SK-N-SH treated with all-trans-retinoic acid at 6 μM for 48 hours (cell line): ENCODE results near the gene PTH1R.

ENCODE experiments used
- ATAC-seq: fragments of 200-7000 bp; cut with Tn5 transposase; 3 replicates; pipeline ENCODE4 v1.9.1; 2020; ENCODE audit warnings: mild to moderate bottlenecking, moderate library complexity
- ARNTL ChIP-seq: fragments of 450-650 bp; formaldehyde crosslinking; IDR thresholded peaks from 2 replicates; pipeline ENCODE4 v1.5.0; 2020; ENCODE audit warnings: low read depth, mild to moderate bottlenecking, moderate library complexity, borderline replicate concordance
- BACH2 ChIP-seq: fragments of 250-450 bp; sonication (Bioruptor Pico); IDR thresholded peaks from 2 replicates; pipeline ENCODE4 v1.9.0; 2021; ENCODE audit warnings: mild to moderate bottlenecking, borderline replicate concordance
- CREB5 ChIP-seq: fragments of 250-450 bp; sonication (Bioruptor Pico); IDR thresholded peaks from 2 replicates; pipeline ENCODE4 v1.5.1; 2020; ENCODE audit warnings: low read depth, mild to moderate bottlenecking, moderate library complexity
- CSDC2 ChIP-seq: fragments of 250-450 bp; sonication (Bioruptor Pico); IDR thresholded peaks from 2 replicates; pipeline ENCODE4 v1.5.0; 2020; ENCODE audit warnings: mild to moderate bottlenecking, moderate library complexity
- CSRNP3 ChIP-seq: fragments of 250-450 bp; sonication (Bioruptor Pico); IDR thresholded peaks from 2 replicates; pipeline ENCODE4 v1.5.1; 2021; ENCODE audit warnings: mild to moderate bottlenecking, moderate library complexity
- ESRRG ChIP-seq: fragments of 250-450 bp; sonication (Bioruptor Pico); IDR thresholded peaks from 2 replicates; pipeline ENCODE4 v1.6.1; 2021; ENCODE audit warnings: mild to moderate bottlenecking
- OSR1 ChIP-seq: fragments of 250-450 bp; sonication (Bioruptor Pico); IDR thresholded peaks from 2 replicates; pipeline ENCODE4 v1.8.0; 2022; ENCODE audit warnings: moderate library complexity, mild to moderate bottlenecking, inconsistent platforms
- POU6F1 ChIP-seq: fragments of 250-450 bp; sonication (Bioruptor Pico); IDR thresholded peaks from 2 replicates; pipeline ENCODE4 v1.8.0; 2021; ENCODE audit warnings: low read depth, mild to moderate bottlenecking, moderate library complexity, borderline replicate concordance
- PPARA ChIP-seq: fragments of 250-450 bp; sonication (Bioruptor Pico); IDR thresholded peaks from 2 replicates; pipeline ENCODE4 v1.5.0; 2020; ENCODE audit warnings: mild to moderate bottlenecking, borderline replicate concordance
- RARB ChIP-seq: fragments of 250-450 bp; sonication (Bioruptor Pico); IDR thresholded peaks from 2 replicates; pipeline ENCODE4 v1.8.0; 2021; ENCODE audit warnings: mild to moderate bottlenecking, moderate library complexity
- TCF4 ChIP-seq: fragments of 250-450 bp; sonication (Bioruptor Pico); IDR thresholded peaks from 2 replicates; pipeline ENCODE4 v1.8.0; 2021; ENCODE audit warnings: mild to moderate bottlenecking, moderate library complexity, borderline replicate concordance
- TOX ChIP-seq: fragments of 250-450 bp; sonication (Bioruptor Pico); IDR thresholded peaks from 2 replicates; pipeline ENCODE4 v1.8.0; 2021; ENCODE audit warnings: mild to moderate bottlenecking, moderate library complexity, borderline replicate concordance
- ZC3H10 ChIP-seq: fragments of 250-450 bp; sonication (Bioruptor Pico); IDR thresholded peaks from 2 replicates; pipeline ENCODE4 v1.5.1; 2021; ENCODE audit warnings: mild to moderate bottlenecking, moderate library complexity
- ZFP3 ChIP-seq: fragments of 250-450 bp; sonication (Bioruptor Pico); IDR thresholded peaks from 2 replicates; pipeline ENCODE4 v1.5.0; 2020; ENCODE audit warnings: mild to moderate bottlenecking, moderate library complexity
- ZFP30 ChIP-seq: fragments of 450-650 bp; formaldehyde crosslinking; IDR thresholded peaks from 2 replicates; pipeline ENCODE4 v1.5.0; 2022; ENCODE audit warnings: mild to moderate bottlenecking, moderate library complexity
- ZNF565 ChIP-seq: fragments of 450-650 bp; formaldehyde crosslinking; conservative IDR thresholded peaks from 2 replicates; pipeline ENCODE4 v1.5.0; 2020; ENCODE audit warnings: low read depth, mild to moderate bottlenecking, moderate library complexity
- ZNF8 ChIP-seq: fragments of 450-650 bp; formaldehyde crosslinking; IDR thresholded peaks from 2 replicates; pipeline ENCODE4 v1.5.0; 2020; ENCODE audit warnings: mild to moderate bottlenecking, moderate library complexity
- TF ChIP-seq, protein P1 (sequence below): fragments of 250-450 bp; sonication (Bioruptor Pico); IDR thresholded peaks from 2 replicates; pipeline ENCODE4 v1.8.0; 2020; ENCODE audit warnings: mild to moderate bottlenecking, moderate library complexity, borderline replicate concordance
- TF ChIP-seq, protein P2 (sequence below): fragments of 250-450 bp; sonication (Bioruptor Pico); IDR thresholded peaks from 2 replicates; pipeline ENCODE4 v1.5.0; 2020; ENCODE audit warnings: mild to moderate bottlenecking, moderate library complexity

PTH1R gene

DNA sequence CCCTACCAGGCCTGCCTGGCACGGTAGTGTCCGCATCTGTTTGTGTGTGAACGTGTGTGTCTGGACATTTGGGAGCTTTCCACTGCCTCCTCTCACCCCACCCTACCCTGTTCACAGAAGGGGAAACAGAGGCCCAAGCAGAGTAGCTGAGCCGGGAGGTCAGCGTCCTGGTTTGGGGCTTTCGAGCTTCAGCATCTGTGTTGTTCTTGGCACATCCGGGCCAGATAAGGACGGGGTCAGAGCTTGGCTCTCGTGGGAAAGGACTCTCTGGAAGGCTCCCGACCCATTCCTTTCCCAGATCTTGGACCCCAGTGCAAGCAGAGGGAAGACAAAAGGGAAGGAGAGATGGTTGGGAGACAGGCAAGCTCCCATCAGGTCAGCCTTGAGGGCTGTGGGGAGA, 6.3 kb upstream of the PTH1R start:
- no peak for TF ChIP-seq OSR1 (CRISPR knock-in tag)
- TF ChIP-seq, protein P1, sequence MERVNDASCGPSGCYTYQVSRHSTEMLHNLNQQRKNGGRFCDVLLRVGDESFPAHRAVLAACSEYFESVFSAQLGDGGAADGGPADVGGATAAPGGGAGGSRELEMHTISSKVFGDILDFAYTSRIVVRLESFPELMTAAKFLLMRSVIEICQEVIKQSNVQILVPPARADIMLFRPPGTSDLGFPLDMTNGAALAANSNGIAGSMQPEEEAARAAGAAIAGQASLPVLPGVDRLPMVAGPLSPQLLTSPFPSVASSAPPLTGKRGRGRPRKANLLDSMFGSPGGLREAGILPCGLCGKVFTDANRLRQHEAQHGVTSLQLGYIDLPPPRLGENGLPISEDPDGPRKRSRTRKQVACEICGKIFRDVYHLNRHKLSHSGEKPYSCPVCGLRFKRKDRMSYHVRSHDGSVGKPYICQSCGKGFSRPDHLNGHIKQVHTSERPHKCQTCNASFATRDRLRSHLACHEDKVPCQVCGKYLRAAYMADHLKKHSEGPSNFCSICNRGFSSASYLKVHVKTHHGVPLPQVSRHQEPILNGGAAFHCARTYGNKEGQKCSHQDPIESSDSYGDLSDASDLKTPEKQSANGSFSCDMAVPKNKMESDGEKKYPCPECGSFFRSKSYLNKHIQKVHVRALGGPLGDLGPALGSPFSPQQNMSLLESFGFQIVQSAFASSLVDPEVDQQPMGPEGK (CRISPR knock-in tag) = no peak
- ATAC-seq = no peak

DNA sequence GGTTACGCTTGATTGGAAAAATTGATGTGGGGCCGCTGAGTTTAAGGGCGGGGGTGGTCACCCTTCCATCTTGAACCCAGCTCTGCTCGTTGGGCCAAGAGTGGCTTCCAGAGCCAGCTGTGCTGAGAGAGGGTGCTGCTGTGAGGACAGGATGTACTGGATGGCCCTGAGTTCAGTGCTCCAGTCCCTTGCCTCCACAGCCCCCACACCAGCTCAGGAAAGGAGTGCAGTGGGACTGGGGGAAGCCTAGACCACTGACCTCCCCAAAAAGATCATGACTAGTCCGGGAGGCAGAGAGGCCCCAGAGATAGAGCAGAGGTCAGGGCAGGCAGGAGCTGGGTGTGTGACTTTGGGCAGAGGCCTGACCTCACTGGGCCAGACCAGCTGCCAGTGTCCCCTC, 4.0 kb upstream of the PTH1R start:
- no peak for ATAC-seq
- no peak for TF ChIP-seq ESRRG
- no peak for TF ChIP-seq TCF4
- TF ChIP-seq ZNF8 (CRISPR knock-in tag) = no peak
- TF ChIP-seq ZFP3 (CRISPR knock-in tag) = no peak
- TF ChIP-seq RARB (CRISPR knock-in tag) = no peak
- no peak for TF ChIP-seq BACH2 (CRISPR knock-in tag)
- no peak for TF ChIP-seq CSRNP3 (CRISPR knock-in tag)
- no peak for TF ChIP-seq ZFP30 (CRISPR knock-in tag)
- no peak for TF ChIP-seq CSDC2 (CRISPR knock-in tag)
- no peak for TF ChIP-seq ZNF565 (CRISPR knock-in tag)
- no peak for TF ChIP-seq ZC3H10
- no peak for TF ChIP-seq TOX (CRISPR knock-in tag)
- TF ChIP-seq CREB5 = no peak
- no peak for TF ChIP-seq OSR1 (CRISPR knock-in tag)
- TF ChIP-seq ARNTL (CRISPR knock-in tag) = no peak
- no peak for TF ChIP-seq PPARA (CRISPR knock-in tag)
- TF ChIP-seq, protein P2, sequence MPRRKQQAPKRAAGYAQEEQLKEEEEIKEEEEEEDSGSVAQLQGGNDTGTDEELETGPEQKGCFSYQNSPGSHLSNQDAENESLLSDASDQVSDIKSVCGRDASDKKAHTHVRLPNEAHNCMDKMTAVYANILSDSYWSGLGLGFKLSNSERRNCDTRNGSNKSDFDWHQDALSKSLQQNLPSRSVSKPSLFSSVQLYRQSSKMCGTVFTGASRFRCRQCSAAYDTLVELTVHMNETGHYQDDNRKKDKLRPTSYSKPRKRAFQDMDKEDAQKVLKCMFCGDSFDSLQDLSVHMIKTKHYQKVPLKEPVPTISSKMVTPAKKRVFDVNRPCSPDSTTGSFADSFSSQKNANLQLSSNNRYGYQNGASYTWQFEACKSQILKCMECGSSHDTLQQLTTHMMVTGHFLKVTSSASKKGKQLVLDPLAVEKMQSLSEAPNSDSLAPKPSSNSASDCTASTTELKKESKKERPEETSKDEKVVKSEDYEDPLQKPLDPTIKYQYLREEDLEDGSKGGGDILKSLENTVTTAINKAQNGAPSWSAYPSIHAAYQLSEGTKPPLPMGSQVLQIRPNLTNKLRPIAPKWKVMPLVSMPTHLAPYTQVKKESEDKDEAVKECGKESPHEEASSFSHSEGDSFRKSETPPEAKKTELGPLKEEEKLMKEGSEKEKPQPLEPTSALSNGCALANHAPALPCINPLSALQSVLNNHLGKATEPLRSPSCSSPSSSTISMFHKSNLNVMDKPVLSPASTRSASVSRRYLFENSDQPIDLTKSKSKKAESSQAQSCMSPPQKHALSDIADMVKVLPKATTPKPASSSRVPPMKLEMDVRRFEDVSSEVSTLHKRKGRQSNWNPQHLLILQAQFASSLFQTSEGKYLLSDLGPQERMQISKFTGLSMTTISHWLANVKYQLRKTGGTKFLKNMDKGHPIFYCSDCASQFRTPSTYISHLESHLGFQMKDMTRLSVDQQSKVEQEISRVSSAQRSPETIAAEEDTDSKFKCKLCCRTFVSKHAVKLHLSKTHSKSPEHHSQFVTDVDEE (CRISPR knock-in tag) = no peak
- TF ChIP-seq POU6F1 (CRISPR knock-in tag) = no peak

GRCh38 chr3:46874430-46874829, 3.1 kb upstream of the PTH1R start:
- TF ChIP-seq ZNF565 (CRISPR knock-in tag) (no peak), PPARA (CRISPR knock-in tag) (no peak), TCF4 (no peak), ESRRG (no peak), CSDC2 (CRISPR knock-in tag) (no peak), ZFP30 (CRISPR knock-in tag) (no peak), ZNF8 (CRISPR knock-in tag) (no peak), OSR1 (CRISPR knock-in tag) (no peak), POU6F1 (CRISPR knock-in tag) (no peak)
- TF ChIP-seq, protein P1 (CRISPR knock-in tag) = no peak
- TF ChIP-seq, protein P2 (CRISPR knock-in tag) = no peak
- no peak for ATAC-seq
